T-helper 1 cell (primary cell): Measurements from ENCODE around the gene MRLN.

ENCODE experiments used
- DNase-seq, 5 donors: peaks; one replicate each; pipeline ENCODE4 v3.0.0-alpha.2; 2012 to 2020

The MRLN gene

DNA sequence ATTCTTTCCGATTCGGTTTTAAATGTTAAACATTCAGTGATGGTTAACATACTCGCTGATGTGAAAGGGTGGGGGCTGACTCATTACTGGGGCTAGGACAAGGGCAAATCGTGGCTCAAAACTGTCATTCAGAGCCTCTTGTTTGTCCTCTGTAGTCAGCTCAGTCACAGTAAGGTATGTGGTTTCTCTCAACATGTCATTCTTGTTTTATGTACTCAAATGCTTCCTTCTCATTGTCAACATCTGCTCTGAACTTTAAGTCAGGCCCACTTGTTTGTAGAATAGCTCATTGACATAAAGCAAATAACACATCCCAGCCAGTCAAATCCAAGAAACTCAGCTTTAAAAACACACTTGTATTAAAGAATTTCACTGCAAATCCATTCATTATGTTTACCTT lies 50.9 kb downstream of the MRLN start:
- no peak for DNase-seq

- no peak for DNase-seq
Measured at GRCh38 chr10:59700709-59701108, 52.5 kb downstream of the MRLN start.

- DNase-seq = no peak
Measured at GRCh38 chr10:59698326-59698725, 54.9 kb downstream of the MRLN start.

DNA sequence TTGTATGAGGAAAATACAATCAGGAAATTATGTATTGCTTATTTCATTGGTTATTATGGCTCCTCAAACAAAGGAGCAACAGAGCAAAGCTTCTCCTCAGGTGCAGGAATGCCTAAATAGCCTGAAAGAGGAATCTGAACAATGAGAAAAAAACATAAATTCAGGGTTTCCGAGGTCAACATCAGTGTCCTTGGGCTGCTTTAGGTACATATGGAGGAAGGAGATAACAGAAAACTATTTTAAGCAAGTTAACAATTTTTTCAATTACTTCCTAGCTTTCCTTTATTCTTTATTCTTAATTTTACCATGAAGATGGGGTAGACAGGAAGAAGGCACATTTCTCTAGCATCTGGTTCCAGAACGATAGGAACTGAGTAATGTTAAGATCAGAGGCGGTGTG lies 57.6 kb downstream of the MRLN start:
- no peak for DNase-seq

DNA sequence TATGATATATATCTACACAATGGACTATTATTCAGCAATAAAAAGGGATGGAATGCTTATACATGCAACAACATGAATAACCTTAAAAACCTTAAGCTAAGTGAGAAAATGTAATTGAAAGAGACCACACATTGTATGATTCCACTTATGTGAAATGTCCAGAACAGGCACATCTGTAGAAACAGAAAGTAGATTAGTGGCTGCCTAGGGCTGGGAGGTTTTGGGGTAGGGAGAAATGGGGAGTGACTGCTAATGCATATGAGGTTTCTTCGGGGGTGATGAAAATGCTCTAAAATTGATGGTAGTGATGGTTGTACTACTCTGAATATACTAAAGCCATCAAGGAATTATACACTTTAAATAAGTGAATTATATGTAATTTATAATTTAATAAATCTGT lies 58.3 kb downstream of the MRLN start:
- no peak for DNase-seq

DNA sequence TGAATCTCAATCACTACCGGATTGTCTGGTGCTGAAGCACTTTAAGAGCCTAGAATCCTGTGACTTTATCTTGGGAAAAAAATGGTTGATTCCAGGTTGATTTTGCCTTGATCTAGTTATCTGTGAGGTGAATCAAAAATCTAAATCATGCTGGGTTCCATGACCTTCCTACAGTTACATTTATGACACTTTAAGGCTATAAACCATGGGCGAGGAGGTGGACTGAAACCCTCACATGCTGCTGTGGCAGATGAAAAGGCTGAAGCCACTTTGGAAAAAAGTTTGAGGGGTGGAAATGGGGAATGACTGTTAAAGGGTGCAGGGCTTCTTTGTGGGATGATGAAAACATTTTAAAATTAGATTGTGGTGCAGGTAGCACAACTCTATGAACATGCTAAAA lies 61.1 kb downstream of the MRLN start:
- DNase-seq = no peak

- DNase-seq = no peak
Measured at GRCh38 chr10:59688921-59689351, 64.3 kb downstream of the MRLN start.

GRCh38 chr10:59687657-59688056 lies 65.6 kb downstream of the MRLN start:
- no peak for DNase-seq
